Renal cortex interstitium (tissue), 15 donors: Measurements from ENCODE around the gene GNAI1. TPM values are rescaled to one million over a fixed set of nuclear protein-coding genes. Genes with fewer than 3 reads are reported as not detected.

Experiments
- DNase-seq, 11 donors: peaks; one replicate each; pipeline ENCODE4 v3.0.0-alpha.2; 2013; ENCODE audit warnings: low read depth in 9 of 11, low spot score in 4 of 11; ENCODE audit errors: extremely low read depth in 1 of 11
- long read RNA-seq, 16 experiments: transcript quantifications; one replicate each; lab custom pipeline, GENCODE V29; 2026
- polyA plus RNA-seq, 3 donors: library from polyadenylated mRNA; unstranded; fragments of 120-200 nt; gene quantifications; one replicate each; pipeline ENCODE4 v1.2.1, GENCODE V29; 2013; ENCODE audit not compliant: insufficient read length in 3 of 3

The GNAI1 gene
- polyA plus RNA-seq: 100 to 1,000 TPM; 107 to 156 (median 137) TPM
- long read RNA-seq, donor 1, full-length matches to known transcripts: 23 of 23 reads
- long read RNA-seq, donor 1, partial matches to known transcripts: 0 of 23 reads
- long read RNA-seq, donor 1, other reads (novel, unspliced or antisense): 0 of 23 reads
- long read RNA-seq, donor 2, full-length matches to known transcripts: 23 of 34 reads
- long read RNA-seq, donor 2, partial matches to known transcripts: 11 of 34 reads
- long read RNA-seq, donor 2, other reads (novel, unspliced or antisense): 0 of 34 reads
- long read RNA-seq, donor 3, full-length matches to known transcripts: 46 of 58 reads
- long read RNA-seq, donor 3, partial matches to known transcripts: 12 of 58 reads
- long read RNA-seq, donor 3, other reads (novel, unspliced or antisense): 0 of 58 reads
- long read RNA-seq, donor 4, full-length matches to known transcripts: 35 of 48 reads
- long read RNA-seq, donor 4, partial matches to known transcripts: 13 of 48 reads
- long read RNA-seq, donor 4, other reads (novel, unspliced or antisense): 0 of 48 reads
- long read RNA-seq, donor 5: 0 reads
- long read RNA-seq, donor 6, full-length matches to known transcripts: 25 of 36 reads
- long read RNA-seq, donor 6, partial matches to known transcripts: 11 of 36 reads
- long read RNA-seq, donor 6, other reads (novel, unspliced or antisense): 0 of 36 reads
- long read RNA-seq, donor 7, full-length matches to known transcripts: 29 of 35 reads
- long read RNA-seq, donor 7, partial matches to known transcripts: 6 of 35 reads
- long read RNA-seq, donor 7, other reads (novel, unspliced or antisense): 0 of 35 reads
- long read RNA-seq, donor 8: 0 reads
- long read RNA-seq, donor 9, full-length matches to known transcripts: 24 of 30 reads
- long read RNA-seq, donor 9, partial matches to known transcripts: 6 of 30 reads
- long read RNA-seq, donor 9, other reads (novel, unspliced or antisense): 0 of 30 reads
- long read RNA-seq, donor 10, full-length matches to known transcripts: 27 of 59 reads
- long read RNA-seq, donor 10, partial matches to known transcripts: 32 of 59 reads
- long read RNA-seq, donor 10, other reads (novel, unspliced or antisense): 0 of 59 reads
- long read RNA-seq, donor 11, full-length matches to known transcripts: 19 of 27 reads
- long read RNA-seq, donor 11, partial matches to known transcripts: 8 of 27 reads
- long read RNA-seq, donor 11, other reads (novel, unspliced or antisense): 0 of 27 reads
- long read RNA-seq, donor 12, full-length matches to known transcripts: 18 of 30 reads
- long read RNA-seq, donor 12, partial matches to known transcripts: 12 of 30 reads
- long read RNA-seq, donor 12, other reads (novel, unspliced or antisense): 0 of 30 reads
- long read RNA-seq, donor 13: 0 reads
- long read RNA-seq, donor 14, full-length matches to known transcripts: 35 of 49 reads
- long read RNA-seq, donor 14, partial matches to known transcripts: 14 of 49 reads
- long read RNA-seq, donor 14, other reads (novel, unspliced or antisense): 0 of 49 reads
- long read RNA-seq, donor 15, full-length matches to known transcripts: 13 of 32 reads
- long read RNA-seq, donor 15, partial matches to known transcripts: 19 of 32 reads
- long read RNA-seq, donor 15, other reads (novel, unspliced or antisense): 0 of 32 reads
- long read RNA-seq, donor 16, full-length matches to known transcripts: 65 of 89 reads
- long read RNA-seq, donor 16, partial matches to known transcripts: 15 of 89 reads
- long read RNA-seq, donor 16, other reads (novel, unspliced or antisense): 9 of 89 reads

GRCh38 chr7:80134536-80135308, at the start of gene GNAI1:
TSS of gene GNAI1 (plus strand) at chr7:80134831. CDS start at chr7:80135161, 330 bp downstream.
- DNase-seq: peak in 6 of 11 donors; percentile 71 to 82 (median 75)

GRCh38 chr7:80087051-80087770, 47.4 kb upstream of the GNAI1 start:
- DNase-seq: peak in 1 of 11 donors; percentile 23

- DNase-seq: no peak
Measured at GRCh38 chr7:80087771-80088170, 46.9 kb upstream of the GNAI1 start.

GRCh38 chr7:80088705-80089104, 45.9 kb upstream of the GNAI1 start:
- no peak for DNase-seq

- no peak for DNase-seq
Measured at GRCh38 chr7:80089366-80089765, 45.3 kb upstream of the GNAI1 start.

- no peak for DNase-seq
Measured at GRCh38 chr7:80093349-80093748, 41.3 kb upstream of the GNAI1 start.

- peak in 1 of 11 donors; percentile 25 for DNase-seq
Measured at GRCh38 chr7:80095545-80095944, 39.1 kb upstream of the GNAI1 start.

- DNase-seq: no peak
Measured at GRCh38 chr7:80097756-80098155, 36.9 kb upstream of the GNAI1 start.

GRCh38 chr7:80098795-80099194, 35.8 kb upstream of the GNAI1 start:
- no peak for DNase-seq

GRCh38 chr7:80100254-80100653, 34.4 kb upstream of the GNAI1 start:
- no peak for DNase-seq

- DNase-seq: no peak
Measured at GRCh38 chr7:80105701-80106408, 28.8 kb upstream of the GNAI1 start.

GRCh38 chr7:80106498-80107113, 28.0 kb upstream of the GNAI1 start:
- DNase-seq: no peak

GRCh38 chr7:80107278-80107677, 27.4 kb upstream of the GNAI1 start:
- DNase-seq: no peak

GRCh38 chr7:80110376-80110775, 24.3 kb upstream of the GNAI1 start:
- no peak for DNase-seq

- no peak for DNase-seq
Measured at GRCh38 chr7:80114159-80114558, 20.5 kb upstream of the GNAI1 start.
